Measurements from ENCODE around the gene UGCG. TPM values are rescaled to one million over a fixed set of nuclear protein-coding genes. Genes with fewer than 3 reads are reported as not detected.

The UGCG gene
- total and polyA plus RNA-seq, 2 of the 8 experiments (the other 6 are each of a cell fraction or from before 2014, with no cell fraction given) = 14.9 to 34.0 TPM

DNA sequence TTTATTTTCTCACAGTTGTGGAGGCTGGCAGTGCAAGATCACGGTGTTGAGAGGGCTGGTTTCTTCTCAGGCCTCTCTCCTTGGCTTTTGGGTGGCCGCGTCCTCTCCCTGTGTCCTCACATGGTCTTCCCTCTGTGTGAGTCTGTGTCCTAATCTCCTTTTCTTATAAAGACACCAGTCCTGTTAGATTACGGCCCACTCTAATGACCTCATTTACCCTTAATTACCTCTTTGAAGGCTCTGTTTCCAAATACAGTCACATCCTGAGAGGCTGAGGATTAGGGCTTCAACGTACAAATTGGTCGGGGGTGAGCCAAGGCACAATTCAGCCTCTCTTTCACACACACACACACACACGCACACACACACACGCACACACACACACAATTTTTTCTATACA lies 73.0 kb downstream of the UGCG start:
- no peak overlapping the region for H2AFZ ChIP-seq (ENCODE audit: low read length)
- no peak overlapping the region for H4K91ac ChIP-seq (replicated peaks; ENCODE audit: insufficient read length, low read length)
- H3K56ac ChIP-seq (replicated peaks; ENCODE audit: insufficient read length, low read depth, low read length) = no peak overlapping the region
- no peak overlapping the region for H2BK120ac ChIP-seq (replicated peaks; ENCODE audit: low read depth, low read length)
- H3K9me3 ChIP-seq (ENCODE audit: insufficient read depth in 2 of 2, low read depth in 1 of 2, low read length in 1 of 2) = no peaks in the 10 kb centered on the region
- H3K27me3 ChIP-seq (replicated peaks in 1 of 4; ENCODE audit: control insufficient read depth in 3 of 4, extremely low read depth in 1 of 4, insufficient read depth in 3 of 4, low read length in 3 of 4) = no peaks in the 10 kb centered on the region
- H2BK20ac ChIP-seq (ENCODE audit: low read length) = no peak overlapping the region
- no peak overlapping the region for H2BK5ac ChIP-seq (ENCODE audit: low read depth, low read length)
- no peak overlapping the region for H4K8ac ChIP-seq (ENCODE audit: extremely low read depth, insufficient read depth, low read length)
- TF ChIP-seq ATF3 (IDR thresholded peaks at IDR 0.05; ENCODE audit: insufficient read depth, low read depth, low read length) (no peak), HDAC6 (IDR thresholded peaks at IDR 0.05; ENCODE audit: low read depth, low read length) (no peak), TBP (IDR thresholded peaks at IDR 0.05; ENCODE audit: low read depth, low read length) (no peak), RNF2 (IDR thresholded peaks at IDR 0.05; ENCODE audit: borderline replicate concordance, low read depth, low read length, missing control alignments, poor library complexity, severe bottlenecking) (no peak), ZNF274 (IDR thresholded peaks at IDR 0.05; ENCODE audit: borderline replicate concordance, extremely low read depth, low read length) (no peak), TAF1 (IDR thresholded peaks at IDR 0.05; ENCODE audit: low read depth, low read length) (no peak), CREB1 (IDR thresholded peaks at IDR 0.05) (no peak)
- no peak overlapping the region for H3K4me2 ChIP-seq (ENCODE audit: insufficient read depth in 1 of 2, low read depth in 2 of 2, low read length in 2 of 2)
- H3K79me2 ChIP-seq (ENCODE audit: control insufficient read depth in 1 of 2, insufficient read depth in 2 of 2, low read length in 2 of 2) = no peaks in the 10 kb centered on the region
- POLR2A ChIA-PET (ENCODE audit: partially characterized antibody) = interaction anchor here (1.2 kb wide), 1 partner anchor 10 kb away, joined by 4 read pairs; no protein-coding TSS in a partner anchor
- H2BK15ac ChIP-seq (ENCODE audit: low read length) = no peak overlapping the region
- WGBS, 2 experiments (ENCODE audit: extremely low coverage in 1 of 2, insufficient coverage in 1 of 2, insufficient read length in 1 of 2, insufficient replicate concordance in 2 of 2, low coverage in 1 of 2, low lambda C conversion rate in 2 of 2, missing lambda C conversion rate in 1 of 2) = 86% methylated on average over 8 of the region's 8 CpGs; no CpG with 5 or more reads in 1 of the 2 experiments
- no peaks in the 10 kb centered on the region; the same call in 1 of the 2 replicates for H3K23me2 ChIP-seq (ENCODE audit: low read depth, low read length)
- no peak overlapping the region for H3K18ac ChIP-seq (ENCODE audit: extremely low read depth, low read length)
- CTCF ChIA-PET (ENCODE audit: partially characterized antibody) = interaction anchor here (0.6 to 1.3 kb wide), 2 partner anchors 74 to 210 kb away, joined by 3 to 4 read pairs; no protein-coding TSS in a partner anchor
- no peak overlapping the region for H3K14ac ChIP-seq (ENCODE audit: insufficient read length)
- no peaks in the 10 kb centered on the region; a peak in 1 of 8 replicates for H3K36me3 ChIP-seq (ENCODE audit: control insufficient read depth in 2 of 4, insufficient read depth in 4 of 4, low read length in 3 of 4)
- H4K20me1 ChIP-seq (replicated peaks in 1 of 2; ENCODE audit: control insufficient read depth in 1 of 2, insufficient read depth in 2 of 2, low read length in 2 of 2) = no peaks in the 10 kb centered on the region
- no peak for FAIRE-seq
- H3K4ac ChIP-seq (replicated peaks; ENCODE audit: insufficient read length, low read depth, low read length) = no peak overlapping the region
- H4K5ac ChIP-seq (ENCODE audit: insufficient read length, low read depth, low read length) = no peak overlapping the region
- no peak for DNase-seq (ENCODE audit: low read depth in 1 of 2, low spot score in 2 of 2)
- H3K79me1 ChIP-seq (ENCODE audit: low read depth, low read length) = no peaks in the 10 kb centered on the region
- no peak overlapping the region for H3K27ac ChIP-seq (ENCODE audit: low read depth, low read length)
- H3K4me1 ChIP-seq (replicated peaks in 1 of 4; ENCODE audit: control insufficient read depth in 3 of 4, insufficient read depth in 4 of 4, low read length in 3 of 4) = no peaks in the 10 kb centered on the region
- no peak overlapping the region for H3K4me3 ChIP-seq (ENCODE audit: extremely low read depth in 1 of 4, insufficient read depth in 2 of 4, low read depth in 3 of 4, low read length in 4 of 4)
- H2AK5ac ChIP-seq (ENCODE audit: low read depth, low read length) = no peak overlapping the region
- H2BK12ac ChIP-seq (ENCODE audit: low read depth, low read length) = no peak overlapping the region
- H3K23ac ChIP-seq (ENCODE audit: insufficient read length) = no peak overlapping the region
- H3K9ac ChIP-seq (replicated peaks in 1 of 4; ENCODE audit: extremely low read depth in 1 of 4, low read depth in 3 of 4, low read length in 3 of 4) = no peak overlapping the region

All from H1 (cell line).